Gastroesophageal sphincter (tissue), 4 donors: ENCODE data around the gene DQX1. TPM values are rescaled to one million over a fixed set of nuclear protein-coding genes. Genes with fewer than 3 reads are reported as not detected.
"Not testable (repeated sequence)": the region's sequence is repeated elsewhere in the genome, so short reads cannot be mapped to it uniquely, and the experiment has no call there.

Experiments
- ATAC-seq: fragments of 150-250 bp; one replicate; pipeline ENCODE4 v1.9.1; 2016; ENCODE audit warnings: mild to moderate bottlenecking, moderate library complexity
- H3K27ac ChIP-seq, 4 donors: fragments of 200-600 bp; sonication (generic) in 3 of 4; 1 replicate in 3 of 4; 2 replicates in 1 of 4; pipeline ENCODE4 v1.5.1; 2016 to 2019
- H3K27me3 ChIP-seq: fragments of 200-600 bp; sonication (generic); one replicate; pipeline ENCODE4 v1.5.1; 2019
- H3K36me3 ChIP-seq, 2 donors: fragments of 200-600 bp; sonication (generic); one replicate each; pipeline ENCODE4 v1.5.1; 2019; ENCODE audit warnings: control low read depth in 1 of 2
- H3K4me1 ChIP-seq, 3 donors: fragments of 200-600 bp; sonication (generic); 1 replicate in 2 of 3; 2 replicates in 1 of 3; pipeline ENCODE4 v1.5.1; 2016 to 2019; ENCODE audit warnings: control low read depth in 2 of 3
- H3K4me3 ChIP-seq, 2 donors: fragments of 200-600 bp; sonication (generic); one replicate each; pipeline ENCODE4 v1.5.1; 2019; ENCODE audit warnings: mild to moderate bottlenecking in 1 of 2, moderate library complexity in 1 of 2
- H3K9me3 ChIP-seq, 3 donors: fragments of 200-600 bp; sonication (generic); one replicate each; pipeline ENCODE4 v1.5.1; 2017 to 2019; ENCODE audit warnings: control low read depth in 2 of 3
- EP300 ChIP-seq: sonication (generic); formaldehyde crosslinking; IDR thresholded peaks from one replicate; pipeline ENCODE4 v1.6.1; 2017; ENCODE audit warnings: antibody characterized with exemption, mild to moderate bottlenecking
- POLR2A ChIP-seq, 2 donors: fragments of 450-650 bp; IDR thresholded peaks; one replicate each; pipeline ENCODE4 v1.6.1; 2017; ENCODE audit warnings: antibody characterized with exemption in 2 of 2, mild to moderate bottlenecking in 2 of 2, moderate library complexity in 1 of 2
- POLR2AphosphoS5 ChIP-seq: sonication (generic); formaldehyde crosslinking; IDR thresholded peaks from one replicate; pipeline ENCODE4 v1.6.1; 2017; ENCODE audit warnings: antibody characterized with exemption
- whole genome bisulfite sequencing, 2 donors: methylation state at CpG; one replicate each; pipeline ENCODE4 v1.1.5; 2018; ENCODE audit warnings: low coverage in 1 of 2; 5-methylcytosine and 5-hydroxymethylcytosine counted together
- total RNA-seq, 4 donors: library from RNA; depleted of rRNA; stranded (reverse); fragments of >200 nt; gene quantifications; one replicate each; pipeline ENCODE4 v1.1.0, GENCODE V29; 2016
- TF ChIP-seq, protein P1 (sequence below), 4 experiments: fragments of 200-600 bp in 2 of 4; fragments of 450-650 bp in 2 of 4; sonication (generic) in 1 of 4; IDR thresholded peaks; one replicate each; pipeline ENCODE4 v1.5.1; 2017 to 2019; ENCODE audit warnings: antibody characterized with exemption in 4 of 4, mild to moderate bottlenecking in 2 of 4, moderate library complexity in 2 of 4

Gene DQX1
- total RNA-seq, 4 donors from 2014 or later = not detected

GRCh38 chr2:74564222-74564621, 38.2 kb upstream of the DQX1 start:
- H3K9me3 ChIP-seq = no peaks in the 10 kb centered on the region
- no peak for TF ChIP-seq EP300
- TF ChIP-seq POLR2A (IDR thresholded peaks at IDR 0.05) = no peak
- TF ChIP-seq, protein P1, sequence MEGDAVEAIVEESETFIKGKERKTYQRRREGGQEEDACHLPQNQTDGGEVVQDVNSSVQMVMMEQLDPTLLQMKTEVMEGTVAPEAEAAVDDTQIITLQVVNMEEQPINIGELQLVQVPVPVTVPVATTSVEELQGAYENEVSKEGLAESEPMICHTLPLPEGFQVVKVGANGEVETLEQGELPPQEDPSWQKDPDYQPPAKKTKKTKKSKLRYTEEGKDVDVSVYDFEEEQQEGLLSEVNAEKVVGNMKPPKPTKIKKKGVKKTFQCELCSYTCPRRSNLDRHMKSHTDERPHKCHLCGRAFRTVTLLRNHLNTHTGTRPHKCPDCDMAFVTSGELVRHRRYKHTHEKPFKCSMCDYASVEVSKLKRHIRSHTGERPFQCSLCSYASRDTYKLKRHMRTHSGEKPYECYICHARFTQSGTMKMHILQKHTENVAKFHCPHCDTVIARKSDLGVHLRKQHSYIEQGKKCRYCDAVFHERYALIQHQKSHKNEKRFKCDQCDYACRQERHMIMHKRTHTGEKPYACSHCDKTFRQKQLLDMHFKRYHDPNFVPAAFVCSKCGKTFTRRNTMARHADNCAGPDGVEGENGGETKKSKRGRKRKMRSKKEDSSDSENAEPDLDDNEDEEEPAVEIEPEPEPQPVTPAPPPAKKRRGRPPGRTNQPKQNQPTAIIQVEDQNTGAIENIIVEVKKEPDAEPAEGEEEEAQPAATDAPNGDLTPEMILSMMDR (IDR thresholded peaks at IDR 0.05) = no peak
- TF ChIP-seq POLR2AphosphoS5 = no peak
- H3K4me3 ChIP-seq = no peak overlapping the region
- 43 to 65% methylated on average over 5 of the region's 5 CpGs for WGBS, 2 donors
- no peaks in the 10 kb centered on the region for H3K36me3 ChIP-seq
- H3K27ac ChIP-seq = no peak overlapping the region
- ATAC-seq = no peak
- peaks cover 61% of the 10 kb centered on the region for H3K27me3 ChIP-seq
- H3K4me1 ChIP-seq = no peaks in the 10 kb centered on the region

DNA sequence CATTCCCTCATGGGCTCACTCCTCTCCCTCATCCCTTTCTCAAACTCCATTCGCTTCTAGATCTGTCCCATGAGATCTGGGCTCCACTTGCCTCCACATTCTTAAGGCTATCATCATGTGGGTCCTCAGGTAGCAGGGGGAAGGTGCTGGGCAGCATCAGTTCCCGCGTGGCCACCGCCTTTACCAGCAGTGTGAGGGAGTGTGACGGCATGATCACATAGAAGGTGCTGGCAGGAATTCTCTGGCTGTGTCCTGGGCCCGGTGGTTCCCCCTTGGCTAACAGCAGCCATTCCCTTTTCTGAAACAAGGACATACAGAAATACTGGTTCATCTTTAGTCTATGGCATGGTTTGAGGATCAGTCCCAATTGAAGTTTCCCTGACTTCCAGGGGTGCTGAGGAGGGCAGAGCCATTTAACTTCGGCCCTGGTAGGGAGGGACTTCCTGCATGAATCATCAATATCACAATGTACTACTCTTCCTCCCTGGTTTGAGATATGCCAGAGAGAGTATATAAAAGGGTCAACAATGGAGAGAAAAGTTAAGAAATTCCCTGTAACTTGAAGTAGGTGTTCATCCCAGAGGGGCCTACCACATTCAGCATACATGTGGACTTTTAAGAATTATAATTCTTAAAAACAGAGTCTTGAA, 36.2 kb upstream of the DQX1 start:
- WGBS, 2 donors = 67 to 80% methylated on average over 3 to 5 of the region's 7 CpGs
- TF ChIP-seq, protein P1 (IDR thresholded peaks at IDR 0.05) = no peak
- TF ChIP-seq POLR2A (IDR thresholded peaks at IDR 0.05) (no peak), POLR2AphosphoS5 (no peak), EP300 (no peak)
- ATAC-seq = no peak

DNA sequence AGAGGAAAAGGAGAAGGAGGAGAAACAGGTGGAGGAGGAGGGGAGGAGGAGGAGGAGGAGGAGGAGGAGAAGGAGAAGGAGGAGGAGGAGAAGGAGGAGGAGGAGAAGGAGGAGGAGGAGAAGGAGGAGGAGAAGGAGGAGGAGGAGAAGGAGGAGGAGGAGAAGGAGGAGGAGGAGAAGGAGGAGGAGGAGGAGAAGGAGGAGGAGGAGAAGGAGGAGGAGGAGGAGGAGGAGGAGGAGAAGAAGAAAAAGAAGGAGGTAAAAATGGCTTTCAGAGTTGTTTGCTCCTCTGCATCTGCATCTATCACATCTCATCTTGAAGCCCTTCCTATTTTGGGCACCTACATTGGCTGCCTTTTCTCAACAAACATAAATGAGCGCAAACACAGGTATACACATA, 35.0 kb upstream of the DQX1 start:
- not testable (repeated sequence) for ATAC-seq, H3K4me3 ChIP-seq, H3K36me3 ChIP-seq, H3K4me1 ChIP-seq, H3K9me3 ChIP-seq, H3K27ac ChIP-seq
- peaks cover 46% of the 10 kb centered on the region for H3K27me3 ChIP-seq
- WGBS, 2 donors = 100% methylated on average over 1 of the region's 1 CpG

More for the DNA sequence above, 36.2 kb upstream of the DQX1 start:
- Histone ChIP-seq H3K27ac (no peak overlapping the region), H3K4me3 (no peak overlapping the region), H3K36me3 (no peaks in the 10 kb centered on the region), H3K9me3 (no peaks in the 10 kb centered on the region), H3K4me1 (no peaks in the 10 kb centered on the region), H3K27me3 (peaks cover 50% of the 10 kb centered on the region)

DNA sequence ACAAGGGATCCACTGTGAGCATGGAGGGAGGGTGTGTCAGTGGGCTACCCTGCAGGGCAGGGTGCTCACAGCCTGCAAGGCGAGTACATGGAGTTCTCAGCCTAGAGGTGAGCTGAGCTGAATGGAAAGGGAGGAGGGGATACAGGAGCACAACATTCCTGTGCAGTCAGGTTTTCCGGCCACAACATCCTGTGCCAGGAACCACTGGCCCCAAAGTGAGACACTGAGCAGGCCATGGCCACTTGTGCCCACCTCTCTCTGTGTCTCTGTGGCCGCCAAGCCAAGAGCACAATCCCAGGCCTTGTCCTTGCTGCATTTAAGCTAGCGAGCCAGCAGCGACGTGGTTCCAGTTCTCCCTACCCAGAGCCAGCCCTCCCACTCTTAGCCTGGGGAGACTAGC, 34.6 kb upstream of the DQX1 start:
- TF ChIP-seq POLR2AphosphoS5 (no peak), POLR2A (IDR thresholded peaks at IDR 0.05) (no peak), EP300 (no peak)
- TF ChIP-seq, protein P1 (IDR thresholded peaks at IDR 0.05) = no peak
- ATAC-seq = no peak
- H3K36me3 ChIP-seq = peaks cover 0 to 11% of the 10 kb centered on the region in 2 donors
- 54% methylated on average over 5 of the region's 6 CpGs; no CpG with 5 or more reads in 1 of the 2 donors for WGBS, 2 donors
- H3K27ac ChIP-seq = no peak overlapping the region
- H3K9me3 ChIP-seq = no peaks in the 10 kb centered on the region
- peaks cover 44% of the 10 kb centered on the region for H3K27me3 ChIP-seq
- no peak overlapping the region for H3K4me3 ChIP-seq
- peaks cover 0 to 6% (median 1%) of the 10 kb centered on the region in 3 donors for H3K4me1 ChIP-seq

DNA sequence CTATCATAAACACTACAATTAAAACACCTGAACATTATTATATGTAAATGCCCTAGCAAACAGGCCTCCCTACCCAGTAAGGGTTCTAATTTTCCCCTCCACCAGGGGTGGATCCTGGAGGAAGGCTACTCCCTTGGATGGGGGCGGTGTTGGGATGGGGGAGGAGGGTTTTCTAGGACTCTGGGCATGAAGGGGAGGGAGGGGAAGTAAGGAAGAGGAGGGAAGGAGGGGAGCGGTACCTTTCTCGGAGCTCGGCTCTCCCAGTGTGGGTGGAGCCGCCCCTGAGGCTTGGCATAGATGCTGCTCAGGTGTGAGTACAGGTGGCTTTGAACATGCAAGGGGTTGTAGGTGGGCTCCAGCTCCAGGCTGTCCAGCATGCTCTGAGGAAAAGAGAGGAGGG, 33.9 kb upstream of the DQX1 start:
- H3K4me1 ChIP-seq = peaks cover 0 to 13% (median 7%) of the 10 kb centered on the region in 3 donors
- H3K27ac ChIP-seq = no peak overlapping the region
- TF ChIP-seq, protein P1 (IDR thresholded peaks at IDR 0.05) = no peak
- TF ChIP-seq POLR2A (IDR thresholded peaks at IDR 0.05) (no peak), POLR2AphosphoS5 (no peak), EP300 (no peak)

More for the DNA sequence above, 33.9 kb upstream of the DQX1 start:
- WGBS, 2 donors = 20% methylated on average over 3 of the region's 5 CpGs; no CpG with 5 or more reads in 1 of the 2 donors
- H3K36me3 ChIP-seq = peaks cover 0 to 11% of the 10 kb centered on the region in 2 donors
- no peaks in the 10 kb centered on the region for H3K9me3 ChIP-seq
- ATAC-seq = no peak
- no peak overlapping the region for H3K4me3 ChIP-seq
- H3K27me3 ChIP-seq = peaks cover 37% of the 10 kb centered on the region
